ENCODE data around the gene CLINT1.
"Not testable (repeated sequence)": the region's sequence is repeated elsewhere in the genome, so short reads cannot be mapped to it uniquely, and the experiment has no call there.

The CLINT1 gene

DNA sequence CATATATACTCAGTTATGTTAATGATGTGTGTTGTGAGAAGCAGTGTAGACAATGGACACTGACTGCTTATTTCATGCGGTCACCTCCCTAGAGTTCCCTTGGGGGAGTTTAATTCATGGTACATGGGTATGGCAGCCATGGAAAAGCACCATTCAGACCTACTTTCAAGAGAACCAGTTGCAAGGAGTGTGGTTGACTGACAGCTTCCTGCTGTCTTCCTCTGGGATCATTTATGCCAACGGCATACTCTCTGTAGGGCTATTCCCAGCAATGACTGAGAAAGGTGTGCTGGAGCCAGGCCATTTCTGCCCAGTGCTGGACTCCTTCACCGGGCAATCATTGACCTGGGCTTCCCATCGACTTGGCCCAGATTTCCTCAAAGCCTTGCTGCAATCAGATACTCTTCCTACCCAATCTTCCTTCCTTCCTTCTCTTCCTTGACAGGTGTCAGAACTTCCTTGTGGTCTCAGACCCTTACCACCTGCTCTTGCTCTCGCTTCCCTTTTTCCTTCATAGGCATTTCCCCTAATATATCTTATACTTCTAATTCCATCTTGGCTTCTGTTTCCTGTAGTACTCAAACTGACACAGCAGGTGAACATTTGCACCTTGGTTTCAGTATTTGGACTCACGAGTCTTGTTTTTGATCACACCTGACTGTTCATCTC is 3.4 kb upstream of the CLINT1 start:
- no peak for DNase-seq (ENCODE audit: low read depth in 2 of 2)

DNA sequence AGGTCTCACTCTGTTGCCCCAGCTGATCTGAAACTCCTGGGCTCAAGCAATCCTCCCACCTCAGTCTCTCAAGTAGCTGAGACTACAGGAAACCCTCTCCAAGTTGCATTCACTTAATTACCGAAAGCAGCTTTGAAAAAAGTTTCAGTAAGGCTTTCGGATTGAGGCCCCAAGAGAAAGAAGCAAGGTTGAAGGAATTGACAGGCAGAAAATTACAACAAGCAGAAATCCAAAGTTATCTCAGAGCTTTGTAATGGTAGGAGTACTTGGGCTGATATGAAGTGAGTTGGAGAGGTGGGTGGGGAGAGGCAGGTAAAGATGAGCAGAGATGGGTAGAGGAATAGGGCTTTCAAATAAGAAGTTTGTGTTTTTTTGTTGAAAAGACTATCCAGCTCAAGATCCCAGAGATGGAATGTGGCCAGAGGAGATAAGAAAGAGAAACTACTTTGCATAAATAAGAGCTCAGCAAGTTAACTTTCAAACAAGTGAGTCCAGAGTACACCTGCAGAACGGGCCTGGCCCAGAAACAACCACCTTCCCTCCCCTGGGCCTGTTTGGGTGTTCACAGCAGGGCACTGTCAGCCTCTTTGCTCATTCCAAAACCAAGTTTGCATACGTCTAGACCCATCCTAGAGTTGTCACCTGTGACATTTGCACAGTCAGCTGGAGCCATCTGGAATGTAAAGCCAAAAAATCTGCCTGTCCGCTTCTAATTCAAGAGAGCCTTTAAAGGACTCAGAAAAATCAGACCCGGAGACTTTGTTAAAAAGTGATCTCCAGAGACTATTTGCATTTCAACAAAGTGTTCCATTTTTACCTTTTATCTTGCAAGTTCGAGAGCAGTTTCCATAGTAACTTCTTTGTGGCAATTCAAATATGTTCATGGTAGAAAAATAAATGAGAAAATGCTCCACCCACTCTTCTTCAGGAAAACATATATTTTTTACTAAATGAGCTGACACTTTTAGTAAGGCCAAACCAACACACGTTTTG is 2.2 kb upstream of the CLINT1 start:
- no peak for DNase-seq (ENCODE audit: low read depth in 2 of 2)

DNA sequence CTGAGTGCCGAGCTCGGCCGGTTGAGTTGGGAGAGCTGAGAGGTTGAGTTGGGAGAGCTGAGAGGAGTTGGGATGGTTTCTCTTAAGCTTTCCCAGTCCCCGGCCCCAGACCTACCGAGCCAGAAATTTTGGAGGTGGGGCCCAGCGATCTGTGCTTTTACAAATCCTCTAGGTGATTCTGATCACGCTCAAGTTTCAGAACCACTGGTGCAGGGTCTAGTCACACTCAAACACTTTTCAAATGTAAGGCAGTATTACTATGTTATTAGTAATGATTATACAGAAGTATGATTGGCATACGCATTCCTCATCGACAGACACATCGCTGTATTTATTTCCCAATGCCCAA is 256 bp upstream of the CLINT1 start:
- DNase-seq (ENCODE audit: low read depth in 2 of 2): no peak

DNA sequence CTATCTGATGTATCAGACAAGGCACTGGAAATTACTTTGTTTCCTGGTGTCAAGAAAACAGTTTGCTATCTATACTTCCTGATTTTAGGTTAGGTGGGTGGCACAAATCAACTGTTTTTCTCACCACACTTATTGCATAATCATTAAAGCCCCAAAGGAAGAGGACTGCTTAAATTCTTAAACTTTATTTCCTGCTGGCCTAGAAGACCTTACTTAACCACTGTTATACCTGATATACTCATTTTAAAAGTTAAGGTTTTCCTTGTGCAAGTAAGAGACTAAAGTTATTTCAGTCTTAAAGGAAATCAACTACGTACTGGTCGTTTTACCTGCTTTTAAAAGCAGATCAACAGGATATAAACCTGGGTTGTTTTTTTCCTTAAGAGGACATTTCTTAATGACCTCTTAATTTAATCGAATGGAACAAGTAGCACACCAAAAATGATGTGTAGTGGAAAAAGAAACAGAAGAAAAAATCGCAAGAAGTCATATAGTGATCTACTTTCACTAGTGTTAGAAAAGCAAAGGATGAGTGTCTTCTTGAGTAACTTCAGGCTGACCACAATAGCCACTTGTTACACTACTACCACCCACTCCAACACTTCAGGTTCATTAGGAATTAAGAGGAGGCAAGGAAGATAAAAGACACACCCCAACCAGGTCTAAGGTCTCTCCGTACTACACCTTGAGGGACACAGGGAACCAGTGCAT is 974 bp downstream of the CLINT1 start:
- no peak for DNase-seq (ENCODE audit: low read depth in 2 of 2)

DNA sequence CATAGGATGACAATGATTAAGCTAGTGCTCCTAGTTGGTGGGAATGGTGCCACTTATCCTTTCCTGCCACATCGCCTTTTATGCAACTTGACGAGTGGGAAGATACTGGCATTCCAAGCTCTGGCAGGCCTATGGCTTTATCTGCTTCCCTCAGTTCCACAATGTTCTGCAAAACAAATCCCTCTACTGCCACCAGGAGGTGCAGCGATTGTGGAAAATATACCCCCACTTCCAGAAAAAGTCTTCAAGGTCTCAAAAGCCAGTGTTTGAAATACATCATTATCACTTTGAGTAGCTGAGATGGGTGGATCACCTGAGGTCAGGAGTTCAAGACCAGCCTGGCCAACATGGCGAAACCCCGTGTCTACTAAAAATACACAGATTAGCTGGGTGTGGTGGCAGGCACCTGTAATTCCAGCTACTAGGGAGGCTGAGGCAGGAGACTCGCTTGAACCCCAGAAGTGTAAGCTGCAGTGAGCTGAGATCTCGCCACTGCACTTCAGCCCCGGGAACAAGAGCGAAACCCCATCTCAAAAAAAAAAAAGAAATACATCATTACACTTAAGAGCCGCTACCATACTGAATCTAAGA is 3.4 kb downstream of the CLINT1 start:
- no peak for DNase-seq (ENCODE audit: low read depth in 2 of 2)

DNA sequence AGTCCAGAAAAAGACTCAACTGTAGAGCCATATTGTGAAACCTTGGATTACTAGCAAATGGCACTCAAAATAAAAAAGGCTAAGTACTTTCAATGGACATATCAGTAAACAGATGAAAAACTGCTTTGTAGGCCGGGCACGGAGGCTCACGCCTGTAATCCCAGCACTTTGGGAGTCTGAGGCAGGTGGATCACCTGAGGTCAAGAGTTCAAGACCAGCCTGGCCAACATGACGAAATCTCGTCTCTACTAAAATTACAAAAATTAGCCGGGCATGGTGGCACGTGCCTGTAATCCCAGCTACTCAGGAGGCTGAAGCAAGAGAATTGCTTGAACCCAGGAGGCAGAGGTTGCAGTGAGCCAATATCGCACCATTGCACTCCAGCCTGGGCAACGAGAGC is 5.6 kb downstream of the CLINT1 start:
- not testable (repeated sequence) for DNase-seq (ENCODE audit: low read depth in 2 of 2)

DNA sequence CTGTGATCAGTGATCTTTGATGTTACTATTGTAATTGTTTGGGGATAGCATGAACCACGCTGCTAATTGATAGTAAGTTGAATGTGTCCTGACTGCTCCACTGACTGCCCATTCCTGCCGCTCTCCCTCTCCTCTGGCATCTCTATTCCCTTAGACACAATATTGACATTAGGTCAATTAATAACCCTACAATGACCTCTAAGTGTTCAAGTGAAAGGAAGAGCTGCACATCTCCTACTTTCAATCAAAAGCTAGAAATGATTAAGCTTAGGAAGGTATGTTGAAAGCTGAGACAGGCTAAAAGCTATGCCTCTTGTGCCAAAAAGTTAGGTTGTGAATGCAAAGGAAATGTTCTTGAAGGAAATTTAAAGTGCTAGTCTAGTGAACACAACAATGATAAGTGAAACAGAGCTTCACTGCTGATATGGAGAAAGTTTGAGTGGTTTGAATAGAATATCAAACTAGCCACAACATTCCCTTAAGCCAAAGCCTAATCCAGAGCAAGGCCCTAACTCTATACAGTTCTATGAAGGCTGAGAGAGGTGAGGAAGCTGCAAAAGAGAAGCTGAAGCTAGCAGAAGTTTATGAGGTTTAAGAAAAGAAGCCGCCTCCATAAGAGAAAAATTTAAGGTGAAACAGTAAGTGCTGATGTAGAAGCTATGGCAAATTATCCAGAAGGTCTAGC is 12.9 kb downstream of the CLINT1 start:
- no peak for DNase-seq (ENCODE audit: low read depth in 2 of 2)

DNA sequence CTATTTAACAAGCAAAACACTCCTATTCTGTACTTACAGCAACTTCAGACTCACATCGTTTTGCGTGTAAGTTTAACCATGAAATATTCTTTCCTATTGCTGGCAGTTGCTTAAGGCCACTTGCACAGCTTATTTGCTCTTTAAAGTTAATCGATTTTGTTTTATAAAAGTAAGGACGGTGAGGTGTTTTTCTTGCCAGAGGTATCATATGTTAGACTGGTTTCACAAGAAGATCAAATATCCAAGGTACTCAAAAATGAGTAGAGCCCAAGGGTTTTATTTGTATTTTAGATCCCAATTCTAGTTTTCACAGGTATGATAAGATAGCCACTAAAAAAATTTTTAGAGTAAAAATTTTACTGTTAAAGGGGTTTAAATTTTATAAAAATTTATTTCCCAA is 16.2 kb downstream of the CLINT1 start:
- no peak for DNase-seq (ENCODE audit: low read depth in 2 of 2)

DNA sequence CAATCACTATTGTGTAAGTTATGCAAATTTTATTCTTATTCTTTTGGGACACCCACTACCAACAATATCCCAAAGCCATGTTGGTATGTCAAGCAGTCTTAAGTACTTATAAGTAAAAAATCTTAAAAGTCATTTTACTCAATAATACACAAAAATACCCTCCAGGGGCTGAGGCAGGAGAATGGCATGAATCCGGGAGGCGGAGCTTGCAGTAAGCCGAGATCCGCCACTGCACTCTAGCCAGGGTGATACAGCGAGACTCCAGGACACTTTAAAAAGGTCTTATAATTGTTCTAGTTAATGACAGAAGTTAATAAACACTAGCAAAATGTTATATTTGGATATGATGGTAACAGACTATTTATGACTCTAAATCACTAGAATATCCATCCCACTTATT is 16.8 kb downstream of the CLINT1 start:
- DNase-seq (ENCODE audit: low read depth in 2 of 2): no peak

DNA sequence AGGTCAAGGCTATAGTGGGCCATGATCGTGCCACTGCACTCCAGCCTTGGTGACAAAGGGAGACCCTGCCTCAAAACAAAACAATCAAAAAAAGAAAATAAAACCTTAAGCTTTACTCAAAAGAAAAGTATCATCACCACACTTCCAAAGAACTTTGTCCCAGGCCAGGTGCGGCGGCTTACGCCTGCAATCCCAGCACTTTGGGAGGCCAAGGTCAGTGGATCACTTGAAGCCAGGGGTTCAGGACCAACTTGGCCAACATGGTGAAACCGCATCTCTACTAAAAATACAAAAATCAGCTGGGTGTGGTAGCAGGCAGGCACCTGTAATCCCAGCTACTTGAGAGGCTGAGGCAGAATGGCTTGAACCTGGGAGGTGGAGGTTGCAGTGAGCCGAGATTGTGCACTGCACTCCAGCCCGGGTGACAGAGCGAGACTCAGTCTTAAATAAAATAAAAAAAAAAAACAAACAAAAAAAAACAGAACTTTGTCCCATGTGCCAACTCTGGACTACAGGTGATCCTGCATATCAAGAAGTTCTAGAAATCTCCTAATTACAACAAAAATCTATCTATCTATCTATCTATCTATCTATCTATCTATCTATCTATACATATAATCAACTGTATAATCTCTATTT is 19.7 kb downstream of the CLINT1 start:
- no peak for DNase-seq (ENCODE audit: low read depth in 2 of 2)

DNA sequence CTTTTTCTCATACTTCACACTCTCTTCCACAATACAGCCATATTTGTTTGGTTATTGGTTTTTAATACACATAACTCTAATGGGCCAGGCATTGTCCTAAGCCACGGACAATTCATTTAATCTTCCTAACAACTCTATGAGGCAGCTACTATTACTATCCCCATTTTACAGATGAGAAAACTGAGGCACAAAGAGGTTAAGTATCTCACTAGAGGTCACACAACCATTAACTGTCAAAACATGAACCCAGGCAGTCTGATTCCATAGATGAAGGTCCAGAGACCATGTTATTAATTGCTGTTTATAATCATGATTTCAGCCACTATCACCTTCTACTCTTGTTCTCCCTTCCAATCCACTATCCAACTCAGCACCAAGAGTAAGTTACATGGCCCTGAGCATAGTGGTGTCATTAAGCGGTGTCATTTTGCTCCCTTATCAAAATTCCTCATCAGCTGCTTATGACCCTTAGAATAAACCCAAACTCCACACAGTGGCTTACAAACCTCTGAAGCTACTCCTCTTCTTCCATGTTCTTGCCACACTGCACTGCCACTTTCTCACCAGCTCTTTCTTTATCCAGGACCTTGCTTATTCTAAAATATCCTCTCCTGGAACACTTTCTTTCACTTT is 22.7 kb downstream of the CLINT1 start:
- no peak for DNase-seq (ENCODE audit: low read depth in 2 of 2)

DNA sequence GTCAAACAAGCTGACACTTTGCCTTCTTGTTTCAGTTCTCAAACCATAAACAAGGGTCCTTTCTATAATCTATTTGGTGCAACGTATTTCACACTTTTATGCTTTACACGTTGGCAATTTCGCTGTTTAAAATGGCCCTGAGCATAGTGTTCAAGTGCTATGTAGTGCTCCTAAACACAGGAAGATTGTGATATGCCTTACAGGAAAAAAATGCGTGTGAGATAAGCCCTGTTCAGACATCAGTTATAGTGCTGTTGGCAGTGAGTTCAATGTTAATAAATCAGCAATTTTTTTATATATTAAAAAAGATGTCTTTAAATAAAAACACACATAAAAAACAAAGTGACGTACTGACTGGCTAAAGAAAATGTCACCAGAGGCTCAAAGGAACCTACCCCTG is 23.9 kb downstream of the CLINT1 start:
- DNase-seq (ENCODE audit: low read depth in 2 of 2): no peak

DNA sequence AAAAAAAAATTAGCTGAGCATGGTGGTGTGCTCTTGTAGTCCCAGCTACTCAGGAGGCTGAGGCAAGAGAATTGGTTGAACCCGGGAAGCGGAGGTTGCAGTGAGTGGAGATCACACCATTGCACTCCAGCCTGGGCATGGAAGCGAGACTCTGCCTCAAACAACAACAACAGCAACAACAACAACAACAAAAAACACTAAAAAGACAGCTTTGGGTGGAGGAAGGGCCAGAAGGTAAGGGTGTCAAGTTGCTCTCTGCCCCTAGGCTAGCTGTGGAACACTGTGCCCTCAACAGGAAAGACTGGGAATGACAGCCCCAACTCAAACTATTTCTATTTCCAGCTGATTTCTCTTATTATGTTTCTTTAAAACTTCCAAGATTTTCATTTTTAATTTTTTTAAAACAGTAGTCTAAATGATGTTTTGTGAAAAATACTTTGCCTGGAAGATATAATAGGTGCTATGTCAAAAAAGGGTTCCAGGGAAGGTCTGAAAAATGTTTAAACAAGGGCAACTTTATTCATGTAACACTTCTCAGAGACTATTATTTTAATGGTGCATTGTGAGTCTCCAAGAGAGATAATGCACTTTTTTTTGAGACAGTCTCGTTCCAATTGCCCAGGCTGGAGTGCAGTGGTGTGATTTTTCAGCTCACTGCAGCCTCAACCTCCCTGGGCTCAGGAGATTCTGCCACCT is 29.9 kb downstream of the CLINT1 start:
- DNase-seq (ENCODE audit: low read depth in 2 of 2): no peak

DNA sequence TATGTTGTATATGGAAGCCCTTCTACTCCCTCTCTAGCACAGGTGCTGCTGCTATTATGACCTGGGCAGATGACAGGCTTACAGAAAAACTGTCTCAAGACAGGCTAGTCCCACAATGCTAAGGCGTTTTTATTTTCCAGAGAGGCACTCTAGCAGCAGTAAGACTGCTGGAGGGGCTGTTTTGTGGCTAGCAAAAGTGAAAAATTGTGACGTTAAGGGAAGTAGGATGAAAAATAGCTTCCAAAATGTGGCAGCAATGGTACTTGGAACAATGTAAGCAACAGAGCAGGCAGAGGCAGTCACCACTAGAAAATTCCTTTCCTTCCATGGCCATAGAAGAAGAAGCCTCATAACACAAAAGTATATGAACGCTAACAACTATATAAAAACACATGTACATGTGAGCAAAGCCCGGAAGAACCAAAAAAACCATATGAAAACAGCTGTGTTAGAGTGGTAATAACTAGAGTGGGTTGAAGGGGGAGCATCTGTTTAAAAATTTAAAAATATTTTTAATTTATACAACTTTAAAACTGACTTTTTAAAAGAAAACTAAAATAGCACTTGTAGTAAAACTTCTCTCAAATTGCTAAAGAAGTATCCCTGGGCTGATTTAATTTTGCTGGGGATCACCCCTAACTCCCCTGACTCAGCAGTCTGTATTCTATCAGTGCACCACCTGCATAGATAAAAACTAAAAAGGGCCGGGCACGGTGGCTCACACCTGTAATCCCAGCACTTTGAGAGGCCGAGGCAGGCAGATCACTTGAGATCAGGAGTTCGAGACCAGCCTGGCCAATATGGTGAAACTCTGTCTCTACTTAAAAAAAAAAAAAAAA is 30.6 kb downstream of the CLINT1 start:
- DNase-seq (ENCODE audit: low read depth in 2 of 2): no peak

DNA sequence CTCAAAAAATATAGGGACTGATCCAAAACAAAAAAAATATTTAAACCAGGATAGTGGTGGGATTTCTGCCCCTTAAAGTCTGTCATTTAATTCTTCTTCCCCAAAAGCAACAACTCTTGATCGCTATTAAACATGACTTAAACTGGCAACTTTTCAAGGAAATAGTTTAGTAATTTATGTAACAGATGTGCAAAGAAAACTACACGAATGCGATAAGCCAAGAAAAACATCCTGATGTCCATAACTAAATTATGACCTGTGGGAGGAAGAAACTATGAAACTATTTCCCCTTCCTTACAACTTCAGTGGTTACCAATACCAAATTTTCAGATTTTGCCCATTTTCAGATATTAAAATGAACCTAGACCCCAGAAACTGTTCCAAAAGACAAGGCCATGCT is 31.5 kb downstream of the CLINT1 start:
- DNase-seq (ENCODE audit: low read depth in 2 of 2): no peak

DNA sequence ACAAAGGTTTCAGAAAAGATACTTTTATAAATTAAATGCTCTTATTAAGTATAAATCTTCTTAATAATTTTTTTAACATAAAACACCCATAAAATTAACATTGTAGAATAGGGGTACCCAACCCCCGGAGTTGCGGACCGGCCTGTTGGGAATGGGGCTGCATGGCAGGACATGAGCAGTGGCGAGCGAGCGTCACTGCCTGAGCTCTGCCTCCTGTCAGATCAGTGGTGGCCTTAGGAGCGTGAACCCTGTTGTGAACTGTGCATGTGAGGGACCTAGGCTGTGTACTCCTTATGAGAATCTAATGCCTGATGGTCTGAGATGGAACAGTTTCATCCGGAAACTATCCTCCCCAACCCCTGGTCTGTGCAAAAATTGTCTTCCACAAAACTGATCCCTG is 35.3 kb downstream of the CLINT1 start:
- no peak for DNase-seq (ENCODE audit: low read depth in 2 of 2)

DNA sequence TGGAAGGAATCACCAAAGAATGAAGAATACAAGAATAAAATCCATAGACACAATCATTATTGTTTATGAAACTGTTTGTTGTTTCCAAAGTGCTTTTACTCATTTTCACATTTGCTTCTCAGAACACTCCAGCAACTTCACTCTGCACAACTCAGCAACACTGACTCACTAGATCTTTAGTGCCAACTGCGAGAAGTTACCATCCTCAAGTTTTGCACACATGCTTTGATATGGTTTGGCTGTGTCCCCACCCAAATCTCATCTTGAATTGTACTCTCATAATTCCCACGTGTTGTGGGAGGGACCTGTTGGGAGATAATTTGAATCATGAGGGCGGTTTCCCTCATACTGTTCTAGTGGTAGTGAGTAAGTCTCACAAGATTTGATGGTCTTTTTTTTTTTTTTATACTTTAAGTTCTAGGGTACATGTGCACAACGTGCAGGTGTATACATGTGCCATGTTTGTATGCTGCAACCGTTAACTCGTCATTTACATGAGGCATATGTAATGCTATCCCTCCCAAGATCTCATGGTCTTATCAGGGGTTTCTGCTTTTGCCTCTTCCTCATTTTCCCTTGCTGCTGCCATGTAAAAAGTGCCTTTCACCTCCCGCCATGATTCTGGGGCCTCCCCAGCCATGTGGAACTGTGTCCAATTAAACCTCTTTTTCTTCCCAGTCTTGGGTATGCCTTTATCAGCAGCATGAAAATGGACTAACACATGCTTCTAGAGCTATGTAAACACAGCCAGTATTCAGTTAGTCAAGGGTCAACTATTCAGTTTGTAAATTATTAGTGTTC is 36.9 kb downstream of the CLINT1 start:
- no peak for DNase-seq (ENCODE audit: low read depth in 2 of 2)

DNA sequence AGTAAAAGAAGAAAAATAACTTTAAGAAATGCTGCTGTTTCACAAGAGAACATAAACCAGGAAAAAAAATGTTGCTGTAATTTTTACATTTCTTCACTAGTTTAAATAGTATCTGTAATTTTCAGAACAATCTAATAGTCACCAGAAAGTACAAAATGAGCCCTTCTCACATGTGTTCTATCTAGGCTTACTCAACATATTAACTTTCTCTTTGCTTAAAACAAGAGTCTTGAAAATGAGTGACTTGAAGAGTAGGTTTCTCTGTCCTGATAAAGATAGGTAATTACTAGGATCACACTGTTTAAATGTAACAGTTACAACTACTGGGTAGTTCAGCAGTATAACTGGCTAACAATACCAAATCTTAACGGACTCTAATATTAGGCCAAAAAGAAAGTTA is 37.5 kb downstream of the CLINT1 start:
- no peak for DNase-seq (ENCODE audit: low read depth in 2 of 2)
